HFF-Myc (cell line): Measurements from ENCODE around the gene LRRC31.

Experiments used
- DNase-seq: peaks from one replicate; pipeline ENCODE4 v3.0.0-alpha.2; 2011; ENCODE audit warnings: low read depth; ENCODE audit errors: extremely low read depth
- H3K4me3 ChIP-seq: replicated peaks from 2 replicates; pipeline ENCODE4 v1.5.1; 2011; ENCODE audit warnings: low read depth, mild to moderate bottlenecking, control low read depth, low read length
- CTCF ChIP-seq: IDR thresholded peaks from 2 replicates; pipeline ENCODE4 v1.5.1; 2012; ENCODE audit warnings: mild to moderate bottlenecking, low read depth, low read length, control low read depth; ENCODE audit errors: missing control alignments

The LRRC31 gene

GRCh38 chr3:169865176-169865767, 4.5 kb downstream of the LRRC31 start:
- no peak for TF ChIP-seq CTCF
- H3K4me3 ChIP-seq = no peak overlapping the region
- no peak for DNase-seq

GRCh38 chr3:169864270-169864669, 5.5 kb downstream of the LRRC31 start:
- TF ChIP-seq CTCF = no peak
- H3K4me3 ChIP-seq = no peak overlapping the region
- no peak for DNase-seq

- peak; percentile 85 for TF ChIP-seq CTCF
- DNase-seq = peak; percentile 56
- no peak overlapping the region for H3K4me3 ChIP-seq
Observed at GRCh38 chr3:169863458-169863899, 6.3 kb downstream of the LRRC31 start.

GRCh38 chr3:169861871-169862270, 7.9 kb downstream of the LRRC31 start:
- H3K4me3 ChIP-seq = no peak overlapping the region
- TF ChIP-seq CTCF = no peak
- no peak for DNase-seq

GRCh38 chr3:169857811-169858210, 11.9 kb downstream of the LRRC31 start:
- no peak for DNase-seq
- TF ChIP-seq CTCF = no peak
- H3K4me3 ChIP-seq = no peak overlapping the region

GRCh38 chr3:169855514-169855913, 14.2 kb downstream of the LRRC31 start:
- TF ChIP-seq CTCF = no peak
- DNase-seq = no peak
- H3K4me3 ChIP-seq = no peak overlapping the region

GRCh38 chr3:169850618-169851017, 19.1 kb downstream of the LRRC31 start:
- no peak overlapping the region for H3K4me3 ChIP-seq
- no peak for DNase-seq
- no peak for TF ChIP-seq CTCF
